NOMO-1 (cell line): Measurements from ENCODE around the gene FBXL19.
"Not testable (repeated sequence)": the region's sequence is repeated elsewhere in the genome, so short reads cannot be mapped to it uniquely, and the experiment has no call there.

Source experiments
- DNase-seq, 2 experiments: peaks; one replicate each; lab custom pipeline; 2025; ENCODE audit not compliant: unreplicated experiment in 2 of 2; lab: John Stamatoyannopoulos, UW

FBXL19 gene

DNA sequence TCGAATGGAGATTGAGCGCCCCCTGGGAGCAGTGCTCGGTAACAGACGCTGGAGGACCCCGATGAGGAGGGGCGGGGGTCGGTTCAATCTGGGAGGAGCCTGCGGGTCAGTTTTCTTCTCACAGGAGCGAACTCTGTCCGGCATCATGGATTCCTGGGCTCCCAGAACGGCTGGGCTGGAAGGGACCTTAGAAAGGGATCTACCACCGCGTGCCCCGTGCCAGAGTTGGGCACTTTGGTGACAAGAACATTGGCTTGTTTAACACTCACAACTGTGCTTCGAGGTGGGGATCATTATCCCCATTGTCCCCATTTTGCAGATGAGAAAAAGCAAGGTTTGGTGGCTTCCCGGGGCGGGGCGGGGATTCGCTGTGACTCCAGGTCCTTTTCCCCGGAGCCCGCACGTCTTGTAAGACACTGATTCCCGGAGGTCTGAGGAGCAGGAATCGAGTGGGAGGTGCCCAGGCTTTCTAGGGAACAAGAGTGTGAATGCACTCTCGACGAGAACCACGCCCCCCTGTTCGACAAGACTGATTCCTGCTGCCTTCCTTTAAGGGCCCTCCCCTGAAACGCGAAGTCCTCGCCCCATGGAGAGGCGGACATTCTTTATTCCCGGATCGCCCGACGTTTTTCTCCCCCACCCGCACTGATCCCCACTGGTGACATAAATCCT is 1.5 kb upstream of the FBXL19 start:
- peak; percentile 82 to 83 for DNase-seq

- peak; percentile 98 to 99 for DNase-seq
Measured at GRCh38 chr16:30922420-30922959, 882 bp upstream of the FBXL19 start.

DNA sequence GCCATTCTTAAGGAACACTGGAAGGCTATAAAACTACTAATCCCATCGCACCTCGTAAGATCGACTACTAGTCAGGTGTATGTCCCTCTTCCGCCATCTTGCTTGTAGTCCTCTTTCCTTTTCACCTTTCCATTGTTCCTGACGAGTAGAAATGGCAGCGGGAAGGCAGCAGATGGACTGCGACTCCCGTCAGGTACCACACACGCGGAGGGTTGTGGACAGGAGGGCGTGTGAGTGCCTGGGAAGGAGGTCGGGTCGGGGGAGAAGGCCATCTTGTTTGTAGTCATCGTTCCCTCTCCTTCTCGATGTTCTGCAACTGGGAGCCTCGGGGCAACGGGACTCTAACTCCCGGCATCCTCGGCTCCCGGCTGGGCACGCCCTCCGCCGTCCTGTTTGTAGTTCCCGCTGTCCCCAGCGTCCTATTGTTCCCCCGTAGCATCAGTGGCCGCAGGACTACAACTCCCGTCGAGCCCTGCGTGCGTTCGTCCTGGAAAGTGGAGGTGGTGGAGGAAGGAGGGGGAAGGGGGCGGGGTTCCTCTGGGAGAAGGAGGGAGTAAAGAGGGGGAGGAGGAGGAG is 324 bp upstream of the FBXL19 start:
- peak; percentile 97 to 99 for DNase-seq

DNA sequence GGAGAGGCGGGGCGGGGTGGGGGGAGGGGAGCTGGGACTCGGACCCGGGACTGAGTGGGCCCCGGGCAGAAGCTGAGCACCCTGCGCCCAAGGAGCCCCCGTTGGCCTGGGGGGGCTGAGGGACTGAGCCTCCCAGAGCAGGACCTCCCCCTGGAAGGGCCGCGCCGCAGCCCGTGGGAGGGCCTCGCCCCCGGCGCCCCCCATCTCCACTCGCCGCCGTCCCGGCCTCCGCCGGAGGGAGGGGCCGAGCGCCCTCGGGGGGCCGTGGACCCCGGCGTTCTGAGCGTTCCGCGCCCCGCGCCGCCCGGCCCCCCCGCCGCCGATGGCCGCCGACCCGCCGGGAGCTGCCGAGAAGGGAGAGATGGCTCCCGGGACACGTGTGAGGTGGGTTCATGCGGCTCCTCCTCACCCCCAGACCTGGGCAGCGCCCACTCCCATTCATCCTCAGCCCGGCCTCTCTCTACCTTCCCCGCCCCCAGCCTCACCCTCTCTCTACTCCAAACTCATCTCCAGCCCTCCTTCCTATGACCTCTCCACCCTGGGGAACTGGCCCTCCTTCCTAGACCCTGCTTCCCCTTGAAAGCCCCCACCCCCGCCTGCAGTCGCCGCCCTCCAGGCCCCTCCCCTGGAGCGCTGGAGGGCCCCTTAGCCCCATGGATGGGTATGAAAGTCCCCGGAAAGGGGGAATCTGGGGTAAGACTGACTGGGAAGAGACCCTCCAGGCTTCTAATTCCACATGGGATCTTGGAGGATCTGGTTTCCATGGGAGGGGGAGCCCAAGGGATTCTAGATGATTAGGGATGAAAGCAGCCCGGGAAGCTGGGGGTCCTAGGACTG is 922 bp downstream of the FBXL19 start:
- no peak for DNase-seq

DNA sequence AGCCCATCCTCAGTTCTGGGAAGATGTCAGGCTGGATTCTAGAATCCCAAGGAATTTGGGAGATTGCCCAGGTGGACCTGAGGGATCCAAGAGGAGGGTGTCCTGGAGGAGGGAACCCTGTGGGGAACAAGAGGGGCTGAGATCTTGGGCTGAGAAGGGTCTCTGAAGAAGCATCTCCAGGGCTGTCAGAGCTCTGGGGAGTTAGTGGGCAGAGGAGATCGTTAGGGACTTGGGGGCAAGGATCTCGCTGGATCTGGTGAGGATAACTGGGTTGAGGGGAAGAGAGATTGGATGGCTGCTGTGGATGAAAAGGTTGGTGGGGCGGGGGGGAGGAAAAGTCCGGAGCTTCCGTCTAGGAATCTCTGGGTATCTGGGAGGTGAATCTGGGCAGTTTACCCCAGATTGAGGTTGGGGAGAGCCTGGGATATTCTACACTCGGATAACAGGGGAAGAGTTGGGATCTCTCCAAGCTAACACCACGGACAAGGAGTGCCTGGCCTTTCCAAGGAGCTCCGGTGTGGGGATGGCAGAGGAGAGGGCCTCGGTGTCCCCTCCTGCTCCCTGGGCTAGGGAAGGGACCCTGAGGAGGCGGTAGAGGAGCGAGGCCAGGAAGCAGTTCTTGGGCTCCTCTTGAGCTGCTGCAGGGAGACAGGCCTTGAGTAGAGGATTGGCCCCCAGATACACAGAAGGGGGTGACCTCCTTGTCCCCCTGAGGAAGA is 1.7 kb downstream of the FBXL19 start:
- no peak for DNase-seq

DNA sequence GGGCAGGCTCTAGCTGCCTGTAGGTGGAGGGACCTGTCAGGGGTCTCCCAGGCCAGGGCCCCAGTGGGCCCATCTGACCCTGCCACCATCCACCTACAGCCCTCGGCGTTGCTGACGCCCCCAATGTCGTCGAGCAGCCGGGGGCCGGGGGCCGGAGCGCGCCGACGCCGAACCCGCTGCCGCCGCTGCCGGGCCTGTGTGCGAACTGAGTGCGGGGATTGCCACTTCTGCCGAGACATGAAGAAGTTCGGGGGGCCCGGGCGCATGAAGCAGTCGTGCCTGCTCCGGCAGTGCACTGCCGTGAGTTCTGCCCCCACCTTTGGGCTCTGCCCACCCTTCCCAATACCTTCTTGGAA is 2.2 kb downstream of the FBXL19 start:
- DNase-seq: no peak

DNA sequence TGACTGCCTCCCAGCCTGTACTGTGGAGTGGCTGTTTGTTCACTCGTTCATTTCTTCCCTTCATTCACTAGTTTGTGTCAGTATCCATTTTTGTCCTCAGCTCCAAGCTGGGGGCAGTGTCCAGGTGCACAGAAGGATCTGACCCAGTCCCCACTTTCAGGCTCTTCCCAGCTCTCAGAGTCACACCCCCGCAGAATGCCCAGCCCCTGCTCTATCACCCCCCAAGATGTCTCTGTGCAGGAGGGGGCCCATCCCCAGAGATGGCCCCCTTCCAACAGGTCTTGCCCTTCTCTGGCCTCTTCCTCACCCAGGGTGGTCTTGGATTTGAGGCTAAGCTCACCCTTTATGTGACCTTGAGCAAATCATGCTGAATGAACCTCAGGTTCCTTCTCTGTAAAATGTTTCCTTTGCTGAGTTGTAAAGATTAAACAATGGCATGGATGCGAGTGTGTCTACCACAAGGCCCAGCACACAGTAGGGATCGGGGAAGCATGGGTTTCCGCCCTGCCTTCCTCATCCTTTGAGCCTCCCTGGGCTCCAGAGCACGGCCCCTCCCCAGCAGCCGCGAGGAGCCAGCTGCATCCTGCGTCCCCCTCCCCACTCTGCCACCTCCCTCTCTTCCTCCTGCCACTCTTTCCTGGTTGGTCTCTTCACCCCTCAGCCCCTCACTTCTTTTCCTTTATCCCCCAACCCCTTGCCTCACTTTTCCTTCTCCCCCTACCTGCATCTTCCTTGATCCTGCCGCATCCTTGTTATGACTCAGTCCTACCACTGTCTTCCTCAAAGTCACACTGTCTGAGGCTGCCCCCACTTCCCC is 2.8 kb downstream of the FBXL19 start:
- no peak for DNase-seq

GRCh38 chr16:30926937-30927788 is 3.8 kb downstream of the FBXL19 start:
- DNase-seq: no peak

DNA sequence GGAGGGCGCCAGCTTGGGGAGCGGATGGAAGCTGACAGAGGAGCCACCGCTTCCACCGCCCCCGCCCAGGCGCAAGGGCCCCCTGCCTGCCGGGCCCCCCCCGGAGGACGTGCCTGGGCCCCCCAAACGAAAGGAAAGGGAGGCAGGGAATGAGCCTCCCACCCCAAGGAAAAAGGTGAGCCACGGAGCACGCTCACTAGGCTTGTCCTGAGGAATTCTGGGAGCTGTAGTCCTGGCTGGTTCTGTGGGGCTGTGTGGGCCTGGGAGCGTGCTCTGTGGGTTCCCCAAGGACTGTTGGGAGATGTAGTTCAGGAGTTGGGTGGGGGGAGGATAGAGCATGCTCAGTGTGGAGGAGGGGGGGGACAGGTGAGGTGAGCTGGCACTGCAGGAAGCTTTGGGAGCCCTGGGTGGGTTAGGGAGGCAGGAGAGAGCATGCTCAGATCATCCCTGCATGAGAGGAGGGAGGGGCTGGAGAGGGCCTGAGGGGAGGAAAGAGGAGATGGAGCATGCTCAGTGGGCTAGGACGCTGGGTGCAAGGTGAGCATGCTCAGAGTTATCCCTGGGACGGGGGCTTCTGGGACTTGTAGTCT is 4.5 kb downstream of the FBXL19 start:
- DNase-seq: no peak

- DNase-seq: no peak
Measured at GRCh38 chr16:30928390-30928789, 5.0 kb downstream of the FBXL19 start.

- DNase-seq: no peak
Measured at GRCh38 chr16:30929167-30929566, 5.8 kb downstream of the FBXL19 start.

DNA sequence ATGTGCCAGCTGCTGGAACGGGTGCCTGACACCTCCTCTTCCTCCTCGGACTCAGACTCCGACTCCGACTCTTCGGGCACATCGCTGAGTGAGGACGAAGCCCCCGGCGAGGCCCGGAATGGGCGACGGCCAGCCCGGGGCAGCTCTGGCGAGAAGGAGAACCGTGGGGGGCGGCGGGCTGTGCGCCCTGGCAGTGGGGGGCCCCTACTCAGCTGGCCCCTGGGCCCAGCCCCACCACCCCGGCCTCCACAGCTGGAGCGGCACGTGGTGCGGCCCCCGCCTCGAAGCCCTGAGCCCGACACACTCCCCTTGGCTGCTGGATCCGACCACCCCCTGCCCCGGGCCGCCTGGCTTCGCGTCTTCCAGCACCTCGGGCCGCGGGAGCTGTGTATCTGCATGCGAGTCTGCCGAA is 6.8 kb downstream of the FBXL19 start:
- no peak for DNase-seq

DNA sequence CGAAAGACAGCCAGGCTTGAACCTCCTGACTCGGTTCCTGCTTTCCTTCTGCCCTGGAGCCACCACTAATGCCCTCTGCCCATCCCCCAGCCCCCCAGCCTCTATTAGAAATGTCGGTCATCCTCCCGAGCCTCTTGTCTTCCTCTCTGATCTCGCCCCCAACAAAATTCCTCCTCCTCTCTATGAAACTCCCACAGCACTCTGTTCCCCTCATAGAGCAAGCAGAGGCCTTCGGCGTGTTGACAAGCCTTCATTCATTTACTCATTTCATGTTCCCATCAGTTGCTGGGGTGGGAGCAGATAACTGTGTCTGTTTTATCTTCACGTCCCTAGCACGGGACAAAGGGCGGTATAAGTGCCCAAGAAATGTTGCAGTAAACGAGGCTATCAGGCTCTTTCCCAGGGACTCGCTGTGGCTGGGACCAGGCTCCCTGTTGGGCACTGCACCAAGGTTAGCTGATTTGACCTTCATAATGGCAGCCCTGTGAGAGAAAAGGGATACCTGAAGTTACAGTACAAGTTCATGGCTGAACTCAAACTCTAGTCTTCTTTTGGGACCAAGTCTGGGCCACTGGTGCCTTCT is 7.8 kb downstream of the FBXL19 start:
- DNase-seq: no peak

DNA sequence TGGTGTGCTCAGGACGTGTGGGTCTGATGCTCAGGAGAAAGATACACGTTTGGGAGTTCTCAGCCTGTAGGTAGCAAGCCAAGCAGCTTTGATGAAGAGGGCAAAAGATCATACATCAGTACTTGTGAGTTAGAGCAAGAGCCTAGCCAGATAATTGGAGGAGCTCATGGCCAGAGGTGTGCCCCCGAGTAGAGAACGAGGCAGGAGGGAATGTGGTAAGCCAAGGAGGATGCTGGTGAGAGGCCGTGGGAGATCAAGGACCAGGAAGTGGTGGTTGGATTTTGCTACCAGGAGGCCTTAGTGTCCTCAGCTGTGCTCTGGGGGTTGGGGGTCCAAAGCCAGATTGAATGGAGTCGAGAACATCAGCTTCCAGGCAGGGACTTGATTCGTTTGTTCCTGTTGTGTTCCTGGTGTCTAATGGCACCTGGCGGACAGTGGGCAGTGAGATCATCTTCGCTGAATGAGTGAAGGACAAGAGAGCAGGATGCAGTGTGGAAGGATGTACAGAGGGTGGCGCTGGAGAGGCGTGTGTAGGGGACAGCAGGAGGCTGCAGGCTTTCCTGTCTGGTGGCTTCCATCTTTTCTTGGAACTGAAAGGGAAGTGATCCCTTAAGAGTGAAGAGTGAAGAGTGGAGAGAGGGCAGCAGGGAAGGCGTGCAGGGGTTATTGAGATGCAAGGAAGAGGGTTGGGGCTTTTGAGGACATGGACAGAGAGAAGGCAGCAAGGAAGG is 11.6 kb downstream of the FBXL19 start:
- peak; percentile 24 to 40 for DNase-seq

GRCh38 chr16:30937692-30938091 is 14.3 kb downstream of the FBXL19 start:
- DNase-seq: no peak

GRCh38 chr16:30939571-30939970 is 16.2 kb downstream of the FBXL19 start:
- not testable (repeated sequence) for DNase-seq

DNA sequence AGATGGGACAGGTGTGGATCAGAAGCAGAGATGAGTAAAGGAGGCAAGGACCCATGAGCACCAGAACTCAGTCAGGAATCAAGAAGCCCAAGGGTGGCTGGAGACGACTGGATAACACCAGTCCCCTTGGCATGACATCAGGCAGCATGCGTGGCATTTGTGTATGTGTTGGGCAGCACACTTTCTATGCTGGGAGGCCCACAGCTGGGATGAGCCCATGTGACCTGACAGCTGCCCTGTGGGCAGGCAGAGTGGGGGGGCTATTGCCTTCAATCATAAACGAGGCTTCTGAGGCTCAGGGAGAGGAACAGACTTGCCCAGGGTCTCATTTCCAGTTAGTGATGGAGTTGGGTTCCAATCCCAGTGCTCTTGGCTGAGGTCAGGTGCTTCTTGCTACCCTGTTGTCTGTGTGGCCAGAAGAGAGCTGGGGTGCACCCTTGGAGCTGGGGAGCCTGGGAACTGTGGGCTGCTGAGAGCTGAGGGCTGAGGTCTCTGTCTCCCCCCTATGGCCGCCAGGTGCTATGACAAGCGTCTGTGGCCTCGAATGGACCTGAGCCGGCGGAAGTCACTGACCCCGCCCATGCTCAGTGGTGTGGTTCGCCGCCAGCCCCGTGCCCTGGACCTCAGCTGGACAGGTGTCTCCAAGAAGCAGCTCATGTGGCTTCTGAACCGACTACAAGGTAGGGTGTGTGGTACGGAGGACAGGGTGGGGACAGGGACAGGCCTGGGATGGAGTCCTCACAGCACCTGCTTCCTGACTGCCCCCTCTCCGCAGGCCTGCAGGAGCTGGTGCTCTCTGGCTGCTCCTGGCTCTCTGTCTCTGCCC is 18.4 kb downstream of the FBXL19 start:
- DNase-seq: peak; percentile 64 to 79
